Vagina (tissue), 2 donors: ENCODE results near the gene SLTM.

Experiments
- POLR2A ChIP-seq, 2 donors: fragments of 450-650 bp; IDR thresholded peaks; one replicate each; pipeline ENCODE4 v1.6.1; 2017; ENCODE audit warnings: antibody characterized with exemption in 2 of 2, mild to moderate bottlenecking in 2 of 2, moderate library complexity in 2 of 2
- TF ChIP-seq, protein P1 (sequence below), 3 experiments: fragments of 450-650 bp in 2 of 3; fragments of 200-600 bp in 1 of 3; sonication (generic) in 1 of 3; IDR thresholded peaks; one replicate each; pipeline ENCODE4 v1.5.1; 2017 to 2019; ENCODE audit warnings: antibody characterized with exemption in 3 of 3, mild to moderate bottlenecking in 2 of 3, moderate library complexity in 2 of 3

DNA sequence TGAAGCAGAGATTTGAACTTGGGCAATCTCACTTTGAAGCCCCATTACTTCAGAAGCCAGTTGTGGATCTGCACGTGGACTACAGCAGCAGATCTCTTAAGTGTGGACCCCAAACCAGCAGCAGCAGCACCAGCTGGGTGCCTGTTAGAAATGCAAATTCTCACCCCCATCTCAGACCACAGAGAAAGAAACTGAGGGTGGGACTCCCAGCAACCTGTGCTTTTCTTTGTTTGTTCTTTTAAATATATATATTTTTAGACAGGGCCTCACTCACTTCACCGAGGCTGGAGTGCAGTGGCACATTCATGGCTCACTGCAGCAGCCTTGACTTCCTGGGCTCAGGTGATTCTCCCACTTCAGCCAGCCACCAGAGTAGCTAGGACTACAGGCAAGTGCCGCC lies 53.2 kb downstream of the SLTM start:
- TF ChIP-seq, protein P1, sequence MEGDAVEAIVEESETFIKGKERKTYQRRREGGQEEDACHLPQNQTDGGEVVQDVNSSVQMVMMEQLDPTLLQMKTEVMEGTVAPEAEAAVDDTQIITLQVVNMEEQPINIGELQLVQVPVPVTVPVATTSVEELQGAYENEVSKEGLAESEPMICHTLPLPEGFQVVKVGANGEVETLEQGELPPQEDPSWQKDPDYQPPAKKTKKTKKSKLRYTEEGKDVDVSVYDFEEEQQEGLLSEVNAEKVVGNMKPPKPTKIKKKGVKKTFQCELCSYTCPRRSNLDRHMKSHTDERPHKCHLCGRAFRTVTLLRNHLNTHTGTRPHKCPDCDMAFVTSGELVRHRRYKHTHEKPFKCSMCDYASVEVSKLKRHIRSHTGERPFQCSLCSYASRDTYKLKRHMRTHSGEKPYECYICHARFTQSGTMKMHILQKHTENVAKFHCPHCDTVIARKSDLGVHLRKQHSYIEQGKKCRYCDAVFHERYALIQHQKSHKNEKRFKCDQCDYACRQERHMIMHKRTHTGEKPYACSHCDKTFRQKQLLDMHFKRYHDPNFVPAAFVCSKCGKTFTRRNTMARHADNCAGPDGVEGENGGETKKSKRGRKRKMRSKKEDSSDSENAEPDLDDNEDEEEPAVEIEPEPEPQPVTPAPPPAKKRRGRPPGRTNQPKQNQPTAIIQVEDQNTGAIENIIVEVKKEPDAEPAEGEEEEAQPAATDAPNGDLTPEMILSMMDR (IDR thresholded peaks at IDR 0.05), result no peak
- TF ChIP-seq POLR2A (IDR thresholded peaks at IDR 0.05), result no peak
